ENCODE data around the gene KCNG2.

KCNG2 gene

GRCh38 chr18:79850731-79851130, 53.0 kb downstream of the KCNG2 start:
- Histone ChIP-seq H3K27ac (ENCODE audit: low read depth, low read length) (no peak overlapping the region), H3K4me1 (ENCODE audit: control insufficient read depth, insufficient read depth, low read length) (no peaks in the 10 kb centered on the region), H3K4me3 (ENCODE audit: low read depth, low read length) (no peak overlapping the region)

GRCh38 chr18:79851489-79851888, 53.8 kb downstream of the KCNG2 start:
- Histone ChIP-seq H3K4me3 (ENCODE audit: low read depth, low read length) (no peak overlapping the region), H3K27ac (ENCODE audit: low read depth, low read length) (no peak overlapping the region), H3K27me3 (ENCODE audit: control insufficient read depth, insufficient read depth, low read length) (no peaks in the 10 kb centered on the region), H3K9me3 (ENCODE audit: control insufficient read depth, insufficient read depth, low read length) (no peaks in the 10 kb centered on the region), H3K9ac (ENCODE audit: low read depth, low read length) (no peak overlapping the region), H3K36me3 (ENCODE audit: control insufficient read depth, insufficient read depth, low read length) (no peaks in the 10 kb centered on the region), H3K4me1 (ENCODE audit: control insufficient read depth, insufficient read depth, low read length) (peaks cover 2% of the 10 kb centered on the region; the same call in 1 of the 2 replicates)

More at GRCh38 chr18:79850731-79851130, 53.0 kb downstream of the KCNG2 start:
- no peaks in the 10 kb centered on the region for H3K9me3 ChIP-seq (ENCODE audit: control insufficient read depth, insufficient read depth, low read length)
- H3K36me3 ChIP-seq (ENCODE audit: control insufficient read depth, insufficient read depth, low read length) = no peaks in the 10 kb centered on the region
- H3K27me3 ChIP-seq (ENCODE audit: control insufficient read depth, insufficient read depth, low read length) = no peaks in the 10 kb centered on the region
- H3K9ac ChIP-seq (ENCODE audit: low read depth, low read length) = no peak overlapping the region

GRCh38 chr18:79851950-79852349, 54.2 kb downstream of the KCNG2 start:
- Histone ChIP-seq H3K27ac (ENCODE audit: low read depth, low read length) (no peak overlapping the region), H3K9me3 (ENCODE audit: control insufficient read depth, insufficient read depth, low read length) (no peaks in the 10 kb centered on the region), H3K27me3 (ENCODE audit: control insufficient read depth, insufficient read depth, low read length) (no peaks in the 10 kb centered on the region), H3K9ac (ENCODE audit: low read depth, low read length) (no peak overlapping the region), H3K4me3 (ENCODE audit: low read depth, low read length) (no peak overlapping the region), H3K4me1 (ENCODE audit: control insufficient read depth, insufficient read depth, low read length) (peaks cover 4% of the 10 kb centered on the region; the same call in 1 of the 2 replicates), H3K36me3 (ENCODE audit: control insufficient read depth, insufficient read depth, low read length) (no peaks in the 10 kb centered on the region)

- no peaks in the 10 kb centered on the region for H3K27me3 ChIP-seq (ENCODE audit: control insufficient read depth, insufficient read depth, low read length)
- peaks cover 4% of the 10 kb centered on the region; the same call in 1 of the 2 replicates for H3K4me1 ChIP-seq (ENCODE audit: control insufficient read depth, insufficient read depth, low read length)
- H3K4me3 ChIP-seq (ENCODE audit: low read depth, low read length) = no peak overlapping the region
Observed at GRCh38 chr18:79852561-79853302, 55.0 kb downstream of the KCNG2 start.

GRCh38 chr18:79853303-79853992, 55.7 kb downstream of the KCNG2 start:
- Histone ChIP-seq H3K27me3 (ENCODE audit: control insufficient read depth, insufficient read depth, low read length) (no peaks in the 10 kb centered on the region), H3K4me3 (ENCODE audit: low read depth, low read length) (no peak overlapping the region), H3K36me3 (ENCODE audit: control insufficient read depth, insufficient read depth, low read length) (no peaks in the 10 kb centered on the region), H3K9me3 (ENCODE audit: control insufficient read depth, insufficient read depth, low read length) (no peaks in the 10 kb centered on the region), H3K9ac (ENCODE audit: low read depth, low read length) (no peak overlapping the region), H3K4me1 (ENCODE audit: control insufficient read depth, insufficient read depth, low read length) (peaks cover 4% of the 10 kb centered on the region; the same call in 1 of the 2 replicates), H3K27ac (ENCODE audit: low read depth, low read length) (no peak overlapping the region)

More at GRCh38 chr18:79852561-79853302, 55.0 kb downstream of the KCNG2 start:
- Histone ChIP-seq H3K9me3 (ENCODE audit: control insufficient read depth, insufficient read depth, low read length) (no peaks in the 10 kb centered on the region), H3K27ac (ENCODE audit: low read depth, low read length) (no peak overlapping the region), H3K9ac (ENCODE audit: low read depth, low read length) (no peak overlapping the region), H3K36me3 (ENCODE audit: control insufficient read depth, insufficient read depth, low read length) (no peaks in the 10 kb centered on the region)

GRCh38 chr18:79853993-79854364, 56.2 kb downstream of the KCNG2 start:
- no peak overlapping the region for H3K27ac ChIP-seq (ENCODE audit: low read depth, low read length)
- H3K27me3 ChIP-seq (ENCODE audit: control insufficient read depth, insufficient read depth, low read length) = no peaks in the 10 kb centered on the region
- no peak overlapping the region for H3K9ac ChIP-seq (ENCODE audit: low read depth, low read length)
- no peaks in the 10 kb centered on the region for H3K9me3 ChIP-seq (ENCODE audit: control insufficient read depth, insufficient read depth, low read length)
- H3K4me1 ChIP-seq (ENCODE audit: control insufficient read depth, insufficient read depth, low read length) = peaks cover 4% of the 10 kb centered on the region; the same call in 1 of the 2 replicates
- no peak overlapping the region for H3K4me3 ChIP-seq (ENCODE audit: low read depth, low read length)
- no peaks in the 10 kb centered on the region for H3K36me3 ChIP-seq (ENCODE audit: control insufficient read depth, insufficient read depth, low read length)

GRCh38 chr18:79855147-79855933, 57.6 kb downstream of the KCNG2 start:
- Histone ChIP-seq H3K36me3 (ENCODE audit: control insufficient read depth, insufficient read depth, low read length) (no peaks in the 10 kb centered on the region), H3K27ac (ENCODE audit: low read depth, low read length) (no peak overlapping the region), H3K4me3 (ENCODE audit: low read depth, low read length) (no peak overlapping the region), H3K9me3 (ENCODE audit: control insufficient read depth, insufficient read depth, low read length) (no peaks in the 10 kb centered on the region), H3K9ac (ENCODE audit: low read depth, low read length) (no peak overlapping the region), H3K27me3 (ENCODE audit: control insufficient read depth, insufficient read depth, low read length) (no peaks in the 10 kb centered on the region), H3K4me1 (ENCODE audit: control insufficient read depth, insufficient read depth, low read length) (peaks cover 4% of the 10 kb centered on the region; the same call in 1 of the 2 replicates)

- Histone ChIP-seq H3K27ac (ENCODE audit: low read depth, low read length) (peak overlapping the region; percentile 51), H3K9ac (ENCODE audit: low read depth, low read length) (no peak overlapping the region; the same call in 1 of the 2 replicates), H3K9me3 (ENCODE audit: control insufficient read depth, insufficient read depth, low read length) (no peaks in the 10 kb centered on the region), H3K4me3 (ENCODE audit: low read depth, low read length) (no peak overlapping the region), H3K27me3 (ENCODE audit: control insufficient read depth, insufficient read depth, low read length) (no peaks in the 10 kb centered on the region), H3K36me3 (ENCODE audit: control insufficient read depth, insufficient read depth, low read length) (no peaks in the 10 kb centered on the region), H3K4me1 (ENCODE audit: control insufficient read depth, insufficient read depth, low read length) (peaks cover 4% of the 10 kb centered on the region; the same call in 1 of the 2 replicates)
Observed at GRCh38 chr18:79856119-79857007, 58.6 kb downstream of the KCNG2 start.

- Histone ChIP-seq H3K4me3 (ENCODE audit: low read depth, low read length) (no peak overlapping the region), H3K4me1 (ENCODE audit: control insufficient read depth, insufficient read depth, low read length) (peaks cover 4% of the 10 kb centered on the region; the same call in 1 of the 2 replicates), H3K9ac (ENCODE audit: low read depth, low read length) (no peak overlapping the region), H3K9me3 (ENCODE audit: control insufficient read depth, insufficient read depth, low read length) (no peaks in the 10 kb centered on the region), H3K27me3 (ENCODE audit: control insufficient read depth, insufficient read depth, low read length) (no peaks in the 10 kb centered on the region), H3K27ac (ENCODE audit: low read depth, low read length) (peak overlapping the region; percentile 12), H3K36me3 (ENCODE audit: control insufficient read depth, insufficient read depth, low read length) (no peaks in the 10 kb centered on the region)
Observed at GRCh38 chr18:79857082-79857671, 59.4 kb downstream of the KCNG2 start.

GRCh38 chr18:79859314-79859713, 61.6 kb downstream of the KCNG2 start:
- H3K27me3 ChIP-seq (ENCODE audit: control insufficient read depth, insufficient read depth, low read length) = no peaks in the 10 kb centered on the region
- H3K4me3 ChIP-seq (ENCODE audit: low read depth, low read length) = no peak overlapping the region

More at GRCh38 chr18:79859314-79859713, 61.6 kb downstream of the KCNG2 start:
- Histone ChIP-seq H3K4me1 (ENCODE audit: control insufficient read depth, insufficient read depth, low read length) (peaks cover 4% of the 10 kb centered on the region; the same call in 1 of the 2 replicates), H3K9me3 (ENCODE audit: control insufficient read depth, insufficient read depth, low read length) (no peaks in the 10 kb centered on the region), H3K9ac (ENCODE audit: low read depth, low read length) (no peak overlapping the region), H3K36me3 (ENCODE audit: control insufficient read depth, insufficient read depth, low read length) (no peaks in the 10 kb centered on the region), H3K27ac (ENCODE audit: low read depth, low read length) (no peak overlapping the region)

Data from HUES48 (cell line).